Stomach (tissue), 9 donors: ENCODE measurements around the gene ACOT7. TPM values are rescaled to one million over a fixed set of nuclear protein-coding genes. Genes with fewer than 3 reads are reported as not detected.

Source experiments
- DNase-seq, 2 donors: peaks; one replicate each; pipeline versions ENCODE4 v3.0.0 to v3.0.0-alpha.2; 2013 to 2019
- H3K27ac ChIP-seq, 5 donors: fragments of 200-600 bp in 4 of 5; sonication (generic) in 4 of 5; one replicate each; pipeline ENCODE4 v1.5.1; 2013 to 2019; ENCODE audit warnings: mild to moderate bottlenecking in 1 of 5, moderate library complexity in 1 of 5
- H3K27me3 ChIP-seq, 3 donors: fragments of 200-600 bp; sonication (generic); one replicate each; pipeline ENCODE4 v1.5.1; 2017 to 2019; ENCODE audit warnings: mixed run types in 1 of 3
- H3K36me3 ChIP-seq, 4 donors: fragments of 200-600 bp; sonication (generic); 1 replicate in 3 of 4; 2 replicates in 1 of 4; pipeline ENCODE4 v1.5.1; 2016 to 2019
- H3K4me1 ChIP-seq, 4 donors: fragments of 200-600 bp; sonication (generic); one replicate each; pipeline ENCODE4 v1.5.1; 2016 to 2019
- H3K4me3 ChIP-seq, 4 donors: fragments of 200-600 bp; sonication (generic) in 3 of 4; one replicate each; pipeline ENCODE4 v1.5.1; 2016 to 2019; ENCODE audit warnings: mild to moderate bottlenecking in 1 of 4
- H3K9me3 ChIP-seq, 4 donors: fragments of 200-600 bp; sonication (generic); one replicate each; pipeline ENCODE4 v1.5.1; 2016 to 2019
- EP300 ChIP-seq: sonication (generic); formaldehyde crosslinking; IDR thresholded peaks from one replicate; pipeline ENCODE4 v1.6.1; 2017; ENCODE audit warnings: antibody characterized with exemption
- POLR2A ChIP-seq, 4 donors: fragments of 450-650 bp; IDR thresholded peaks; one replicate each; pipeline ENCODE4 v1.6.1; 2016; ENCODE audit warnings: antibody characterized with exemption in 4 of 4, control low read depth in 2 of 4, mild to moderate bottlenecking in 1 of 4, moderate library complexity in 1 of 4
- POLR2AphosphoS5 ChIP-seq, 3 donors: sonication (generic); formaldehyde crosslinking; IDR thresholded peaks; one replicate each; pipeline ENCODE4 v1.6.1; 2016; ENCODE audit warnings: antibody characterized with exemption in 3 of 3
- WGBS, 5 donors: extraction: QIAGEN DNeasy Blood & Tissue Kit in 3 of 5; methylation state at CpG; one replicate each; pipeline versions ENCODE4 v1.1.5 to v1.1.7; 2013 to 2018; 5-methylcytosine and 5-hydroxymethylcytosine counted together
- intact Hi-C: fragments of 100-400 bp; cut with DNase I; formaldehyde crosslinking; loops from one replicate; pipeline ENCODE4 v1.15.1; 2023; ENCODE audit warnings: low total_unique reads
- polyA plus RNA-seq, 3 donors: library from polyadenylated mRNA; stranded (reverse); fragments of 200-250 nt; gene quantifications; one replicate each; pipeline ENCODE4 v1.2.3, GENCODE V29; 2013
- total RNA-seq, 5 donors: library from RNA; depleted of rRNA; stranded (reverse); fragments of >200 nt; gene quantifications; one replicate each; pipeline versions ENCODE4 v1.1.0 to v1.2.3, GENCODE V29; 2014 to 2016
- TF ChIP-seq, protein P1 (sequence below), 7 experiments: fragments of 450-650 bp in 4 of 7; fragments of 200-600 bp in 3 of 7; sonication (generic) in 3 of 7; IDR thresholded peaks; one replicate each; pipeline ENCODE4 v1.5.1; 2016 to 2019; ENCODE audit warnings: antibody characterized with exemption in 7 of 7, control low read depth in 2 of 7, mild to moderate bottlenecking in 1 of 7
- donor health status: healthy with polysubstance abuse.
- donor health status: Bipolar disorder and iron deficiency.
- donor health status: healthy.

Gene ACOT7
- total and polyA plus RNA-seq, 8 donors: 9.4 to 69.8 (median 19.4) TPM; not detected in 1

DNA sequence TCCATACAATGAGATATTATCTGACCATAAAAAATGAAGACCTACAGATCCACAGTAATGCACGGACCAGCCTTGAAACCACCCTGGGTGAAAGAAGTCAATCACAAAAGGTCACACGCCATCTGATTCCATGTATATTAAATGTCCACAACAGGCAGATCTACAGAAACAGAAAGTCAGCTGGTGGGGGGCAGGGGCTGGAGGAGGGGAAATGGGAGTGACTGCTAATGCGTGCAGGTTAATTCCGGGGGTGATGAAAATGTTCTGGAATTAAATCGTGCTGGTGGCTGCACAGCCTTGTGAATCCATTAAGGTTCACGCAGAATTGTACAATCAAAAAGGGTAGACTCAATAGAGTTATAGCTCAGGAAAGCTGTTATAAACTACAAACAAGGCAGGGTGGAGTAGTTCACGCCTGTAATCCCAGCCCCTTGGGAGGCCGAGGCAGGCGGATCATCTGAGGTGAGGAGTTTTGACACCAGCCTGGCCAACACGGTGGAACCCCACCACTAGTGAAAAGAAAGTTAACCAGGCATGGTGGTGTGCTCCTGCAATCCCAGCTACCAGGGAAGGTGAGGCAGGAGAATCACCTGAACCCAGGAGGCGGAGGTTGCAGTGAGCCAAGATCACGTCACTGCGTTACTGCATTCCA lies 32.3 kb downstream of the ACOT7 start:
- Histone ChIP-seq H3K27ac (peak overlapping the region in 1 of 5 donors; percentile 92), H3K27me3 (no peaks in the 10 kb centered on the region), H3K4me1 (peaks cover 32 to 63% (median 60%) of the 10 kb centered on the region in 4 donors), H3K36me3 (no peaks in the 10 kb centered on the region), H3K9me3 (no peaks in the 10 kb centered on the region), H3K4me3 (no peak overlapping the region)
- WGBS, 5 donors: 75 to 88% (median 87%) methylated on average over 13 of the region's 13 CpGs
- DNase-seq: no peak
- intact Hi-C loops: loop anchor here (5.0 kb wide), 1 partner anchor 41 kb away; no protein-coding TSS in a partner anchor
- no peak for TF ChIP-seq POLR2AphosphoS5 (IDR thresholded peaks at IDR 0.05)
- TF ChIP-seq EP300: no peak
- TF ChIP-seq, protein P1, sequence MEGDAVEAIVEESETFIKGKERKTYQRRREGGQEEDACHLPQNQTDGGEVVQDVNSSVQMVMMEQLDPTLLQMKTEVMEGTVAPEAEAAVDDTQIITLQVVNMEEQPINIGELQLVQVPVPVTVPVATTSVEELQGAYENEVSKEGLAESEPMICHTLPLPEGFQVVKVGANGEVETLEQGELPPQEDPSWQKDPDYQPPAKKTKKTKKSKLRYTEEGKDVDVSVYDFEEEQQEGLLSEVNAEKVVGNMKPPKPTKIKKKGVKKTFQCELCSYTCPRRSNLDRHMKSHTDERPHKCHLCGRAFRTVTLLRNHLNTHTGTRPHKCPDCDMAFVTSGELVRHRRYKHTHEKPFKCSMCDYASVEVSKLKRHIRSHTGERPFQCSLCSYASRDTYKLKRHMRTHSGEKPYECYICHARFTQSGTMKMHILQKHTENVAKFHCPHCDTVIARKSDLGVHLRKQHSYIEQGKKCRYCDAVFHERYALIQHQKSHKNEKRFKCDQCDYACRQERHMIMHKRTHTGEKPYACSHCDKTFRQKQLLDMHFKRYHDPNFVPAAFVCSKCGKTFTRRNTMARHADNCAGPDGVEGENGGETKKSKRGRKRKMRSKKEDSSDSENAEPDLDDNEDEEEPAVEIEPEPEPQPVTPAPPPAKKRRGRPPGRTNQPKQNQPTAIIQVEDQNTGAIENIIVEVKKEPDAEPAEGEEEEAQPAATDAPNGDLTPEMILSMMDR (IDR thresholded peaks at IDR 0.05): no peak
- no peak for TF ChIP-seq POLR2A (IDR thresholded peaks at IDR 0.05)

DNA sequence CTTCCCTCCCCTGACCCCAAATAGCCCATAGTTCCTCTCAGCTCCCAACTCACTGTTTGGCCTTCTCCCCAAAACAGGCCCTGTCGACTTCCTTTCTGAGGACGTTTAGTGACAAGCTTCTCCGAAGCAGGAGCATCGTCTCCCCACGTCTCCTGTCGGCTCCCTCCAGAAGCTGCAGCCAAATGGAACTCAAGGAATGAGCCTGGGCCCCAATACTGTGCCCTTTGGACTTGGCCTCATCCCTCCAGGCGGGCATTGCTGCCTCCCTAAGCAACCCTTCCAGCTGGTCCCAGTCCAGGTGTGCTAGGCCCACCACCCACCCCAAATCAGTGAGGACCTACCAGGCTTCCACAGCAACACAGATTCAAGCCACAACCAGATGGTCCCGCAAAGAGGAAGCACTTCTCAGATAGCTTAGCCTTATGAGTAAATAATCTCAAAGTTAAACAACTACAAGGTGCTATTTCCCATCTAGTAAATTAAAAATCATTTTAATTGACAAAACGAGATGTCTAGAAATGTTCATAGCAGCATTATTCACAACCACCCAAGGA lies 33.0 kb downstream of the ACOT7 start:
- DNase-seq: peak in 1 of 2 donors; percentile 53
- Histone ChIP-seq H3K9me3 (no peaks in the 10 kb centered on the region), H3K27me3 (no peaks in the 10 kb centered on the region), H3K27ac (peak overlapping the region; percentile 67 to 92 (median 86)), H3K36me3 (no peaks in the 10 kb centered on the region), H3K4me1 (peaks cover 32 to 63% (median 60%) of the 10 kb centered on the region in 4 donors), H3K4me3 (no peak overlapping the region)
- 43 to 54% (median 44%) methylated on average over 9 of the region's 9 CpGs for WGBS, 5 donors
- intact Hi-C loops: loop anchor here (5.0 kb wide), 1 partner anchor 42 kb away; no protein-coding TSS in a partner anchor
- TF ChIP-seq POLR2A (IDR thresholded peaks at IDR 0.05): no peak
- TF ChIP-seq, protein P1 (IDR thresholded peaks at IDR 0.05): no peak
- no peak for TF ChIP-seq EP300
- no peak for TF ChIP-seq POLR2AphosphoS5 (IDR thresholded peaks at IDR 0.05)

DNA sequence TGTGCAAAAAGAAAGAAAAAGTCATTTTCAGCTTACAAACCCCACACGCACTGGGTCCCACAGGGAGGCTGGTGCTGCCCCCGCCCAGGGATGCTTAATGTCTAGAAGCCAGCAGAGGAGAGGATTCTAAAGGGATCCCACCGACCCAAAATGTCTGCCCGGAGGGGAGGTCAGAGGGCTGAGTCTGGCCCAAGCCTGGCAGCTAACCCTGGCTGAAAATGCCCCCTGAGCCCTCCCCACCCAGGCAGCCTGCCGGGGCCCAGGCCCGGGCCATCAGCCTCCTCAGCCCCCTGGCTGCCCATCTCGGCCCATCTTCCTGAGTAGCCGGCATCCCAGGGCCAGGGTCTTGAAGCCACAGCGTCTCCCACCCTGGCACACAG lies 33.5 kb downstream of the ACOT7 start:
- no peaks in the 10 kb centered on the region for H3K9me3 ChIP-seq
- intact Hi-C loops: loop anchor here (5.0 kb wide), 1 partner anchor 42 kb away; no protein-coding TSS in a partner anchor
- H3K36me3 ChIP-seq: no peaks in the 10 kb centered on the region
- peak overlapping the region in 1 of 4 donors; percentile 7 for H3K4me3 ChIP-seq
- peaks cover 32 to 63% (median 60%) of the 10 kb centered on the region in 4 donors for H3K4me1 ChIP-seq
- 35 to 68% (median 50%) methylated on average over 4 to 9 of the region's 9 CpGs for WGBS, 5 donors
- H3K27ac ChIP-seq: peak overlapping the region; percentile 67 to 92 (median 86)
- TF ChIP-seq POLR2AphosphoS5 (IDR thresholded peaks at IDR 0.05) (no peak), EP300 (no peak), POLR2A (IDR thresholded peaks at IDR 0.05) (no peak)
- TF ChIP-seq, protein P1 (IDR thresholded peaks at IDR 0.05): no peak
- no peaks in the 10 kb centered on the region for H3K27me3 ChIP-seq
- no peak for DNase-seq

DNA sequence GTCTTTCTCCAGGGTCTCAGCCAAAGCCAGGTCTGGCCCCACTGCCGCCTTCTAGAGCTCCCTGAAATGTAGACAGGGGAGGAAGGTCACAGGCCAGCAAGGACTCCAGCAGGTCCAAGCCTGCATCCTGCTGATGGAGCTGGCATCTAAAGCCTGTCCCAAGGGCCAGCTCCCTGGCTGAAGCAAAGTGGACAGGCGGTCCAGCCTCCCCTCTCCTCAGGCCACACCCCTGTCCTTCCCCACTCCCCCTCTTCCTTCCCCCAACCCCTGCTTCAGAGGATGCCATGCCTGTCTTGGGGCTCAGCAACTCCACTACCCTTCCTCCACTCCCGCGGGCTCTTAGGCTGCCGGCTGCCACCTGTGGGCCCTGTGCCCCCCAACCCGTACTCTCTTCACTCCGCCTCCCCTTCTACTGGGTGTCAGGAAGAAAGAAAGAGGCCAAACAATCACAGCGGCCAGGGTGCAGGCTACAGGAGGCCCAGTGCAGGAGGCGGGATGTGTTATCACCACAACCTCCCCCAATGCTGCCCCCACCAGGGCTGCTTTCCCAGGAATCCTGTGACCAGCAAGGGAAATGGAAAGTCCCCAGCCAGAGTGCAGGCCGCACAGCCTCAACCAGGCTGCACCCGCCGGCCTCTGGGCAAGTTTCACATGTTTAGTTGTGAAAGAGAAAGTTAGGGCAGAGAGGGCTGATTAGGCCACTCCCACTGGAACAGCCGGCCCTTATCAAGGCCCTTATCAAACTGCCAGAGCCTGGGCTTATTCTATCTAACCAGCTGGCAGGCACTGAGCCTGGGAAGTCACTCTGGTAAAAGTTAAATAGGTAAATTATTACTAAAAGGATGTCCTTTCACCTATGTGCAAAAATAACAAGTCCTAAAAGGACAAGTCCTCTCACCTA lies 34.1 kb downstream of the ACOT7 start:
- 9 to 15% (median 12%) methylated on average over 10 to 13 of the region's 13 CpGs for WGBS, 5 donors
- Histone ChIP-seq H3K4me1 (peaks cover 35 to 68% (median 62%) of the 10 kb centered on the region in 4 donors), H3K9me3 (no peaks in the 10 kb centered on the region), H3K36me3 (no peaks in the 10 kb centered on the region), H3K4me3 (peak overlapping the region in 3 of 4 donors; percentile 7 to 9 (median 8)), H3K27me3 (no peaks in the 10 kb centered on the region), H3K27ac (peak overlapping the region; percentile 82 to 92 (median 88))
- TF ChIP-seq, protein P1 (IDR thresholded peaks at IDR 0.05): no peak
- peak in 2 of 3 donors; percentile 66 to 82 for TF ChIP-seq POLR2AphosphoS5 (IDR thresholded peaks at IDR 0.05)
- peak; percentile 88 to 92 for DNase-seq
- intact Hi-C loops: loop anchor here (5.0 kb wide), 1 partner anchor 43 kb away; no protein-coding TSS in a partner anchor
